ENCODE results near the gene CD1D. TPM values are rescaled to one million over a fixed set of nuclear protein-coding genes. Genes with fewer than 3 reads are reported as not detected.

CD1D gene
- total RNA-seq, result not detected

DNA sequence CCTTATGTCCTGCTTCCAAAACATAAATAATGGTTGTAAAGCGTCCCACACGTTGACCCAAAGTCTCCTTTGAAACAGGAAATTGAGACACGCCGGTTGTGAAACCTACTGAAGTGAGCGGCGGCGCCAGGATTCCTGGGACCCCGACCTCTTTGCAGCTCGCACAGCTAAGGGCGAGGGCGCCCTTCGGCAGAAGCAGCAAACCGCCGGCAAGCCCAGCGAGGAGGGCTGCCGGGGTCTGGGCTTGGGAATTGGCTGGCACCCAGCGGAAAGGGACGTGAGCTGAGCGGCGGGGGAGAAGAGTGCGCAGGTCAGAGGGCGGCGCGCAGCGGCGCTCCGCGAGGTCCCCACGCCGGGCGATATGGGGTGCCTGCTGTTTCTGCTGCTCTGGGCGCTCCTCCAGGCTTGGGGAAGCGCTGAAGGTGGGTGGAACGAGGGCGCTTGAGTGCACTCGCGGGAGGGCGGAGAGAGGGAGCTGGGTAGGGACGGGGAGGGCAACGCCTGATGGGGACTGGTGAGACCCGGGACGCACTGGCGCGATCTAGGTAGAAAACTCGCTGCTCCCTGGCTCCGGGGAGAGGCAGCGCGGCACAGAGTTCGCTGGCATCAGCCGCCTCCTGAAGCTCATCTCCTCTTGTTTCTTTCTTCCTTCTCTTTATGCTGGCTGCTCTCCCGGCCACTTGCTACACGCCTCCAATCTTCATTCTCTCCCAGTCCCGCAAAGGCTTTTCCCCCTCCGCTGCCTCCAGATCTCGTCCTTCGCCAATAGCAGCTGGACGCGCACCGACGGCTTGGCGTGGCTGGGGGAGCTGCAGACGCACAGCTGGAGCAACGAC is at the start of gene CD1D:
TSS of gene CD1D (plus strand) at position 155 of the 836 bp plus-strand sequence. CDS start at position 362, 207 bp downstream.
- peak; percentile 42 to 48 for ATAC-seq
- no peak for DNase-seq
- Mint-ChIP-seq H3K4me1 (ENCODE audit: low read depth) (peaks cover 26% of the 10 kb centered on the region), H3K36me3 (ENCODE audit: insufficient read depth) (no peaks in the 10 kb centered on the region), H3K9me3 (no peaks in the 10 kb centered on the region), H3K27me3 (ENCODE audit: low read depth) (peaks cover 68% of the 10 kb centered on the region), H3K4me3 (peak within 1 kb of the TSS; percentile 78)

DNA sequence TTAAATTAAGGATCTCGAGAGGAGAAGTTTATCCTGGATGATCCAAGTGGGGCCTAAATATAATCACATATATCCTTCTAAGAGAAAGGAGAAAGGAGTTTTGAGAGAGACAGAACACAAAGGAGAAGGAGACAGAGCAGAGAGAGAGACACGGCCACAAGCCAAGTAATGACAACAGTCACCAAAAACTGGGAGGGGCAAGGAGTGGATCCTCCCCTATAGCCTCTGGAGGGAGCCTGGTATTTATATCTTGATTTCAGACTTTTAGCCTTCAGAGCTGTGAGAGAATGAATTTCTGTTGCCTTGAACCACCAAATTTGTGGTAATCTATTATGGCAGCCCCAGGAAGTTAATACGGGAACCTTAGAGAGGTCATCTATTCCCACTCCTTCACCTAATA is 49.5 kb upstream of the CD1D start:
- no peak for ATAC-seq
- DNase-seq, result no peak
- Mint-ChIP-seq H3K27me3 (ENCODE audit: low read depth) (peaks cover 8% of the 10 kb centered on the region), H3K9me3 (no peaks in the 10 kb centered on the region), H3K4me1 (ENCODE audit: low read depth) (no peaks in the 10 kb centered on the region), H3K4me3 (no peak overlapping the region), H3K36me3 (ENCODE audit: insufficient read depth) (no peaks in the 10 kb centered on the region)

- Mint-ChIP-seq H3K27me3 (ENCODE audit: low read depth) (no peaks in the 10 kb centered on the region), H3K4me1 (ENCODE audit: low read depth) (no peaks in the 10 kb centered on the region), H3K4me3 (no peak overlapping the region), H3K36me3 (ENCODE audit: insufficient read depth) (no peaks in the 10 kb centered on the region), H3K9me3 (no peaks in the 10 kb centered on the region)
- DNase-seq, result no peak
- ATAC-seq, result no peak
Observed at GRCh38 chr1:158140764-158141192, 39.9 kb upstream of the CD1D start.

- no peak for DNase-seq
- Mint-ChIP-seq H3K4me3 (no peak overlapping the region), H3K36me3 (ENCODE audit: insufficient read depth) (no peaks in the 10 kb centered on the region), H3K4me1 (ENCODE audit: low read depth) (peaks cover 21% of the 10 kb centered on the region), H3K9me3 (no peaks in the 10 kb centered on the region), H3K27me3 (ENCODE audit: low read depth) (no peaks in the 10 kb centered on the region)
- no peak for ATAC-seq
Observed at GRCh38 chr1:158145173-158145719, 35.4 kb upstream of the CD1D start.

DNA sequence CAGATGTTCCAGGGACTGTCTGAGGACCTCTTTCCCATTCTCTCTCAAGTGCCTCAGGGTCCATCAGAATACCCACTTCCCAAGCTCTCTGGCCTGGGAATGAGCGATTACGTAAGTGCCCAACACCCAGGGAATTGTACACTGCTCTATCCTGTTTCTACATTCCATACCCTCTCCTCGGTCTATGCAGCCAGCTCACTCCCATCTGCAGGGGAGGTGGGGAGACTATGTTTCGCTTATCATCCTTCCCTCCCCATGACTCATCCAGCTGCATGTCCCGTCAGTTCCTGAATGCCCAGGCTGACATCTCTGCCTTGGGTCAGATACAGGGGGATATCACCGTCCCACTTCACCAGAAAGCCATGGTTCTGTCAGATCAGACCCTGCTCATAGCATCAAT is 34.5 kb upstream of the CD1D start:
- Mint-ChIP-seq H3K27me3 (ENCODE audit: low read depth) (no peaks in the 10 kb centered on the region), H3K9me3 (no peaks in the 10 kb centered on the region), H3K4me1 (ENCODE audit: low read depth) (peaks cover 27% of the 10 kb centered on the region), H3K36me3 (ENCODE audit: insufficient read depth) (no peaks in the 10 kb centered on the region), H3K4me3 (no peak overlapping the region)
- ATAC-seq, result no peak
- DNase-seq, result no peak

DNA sequence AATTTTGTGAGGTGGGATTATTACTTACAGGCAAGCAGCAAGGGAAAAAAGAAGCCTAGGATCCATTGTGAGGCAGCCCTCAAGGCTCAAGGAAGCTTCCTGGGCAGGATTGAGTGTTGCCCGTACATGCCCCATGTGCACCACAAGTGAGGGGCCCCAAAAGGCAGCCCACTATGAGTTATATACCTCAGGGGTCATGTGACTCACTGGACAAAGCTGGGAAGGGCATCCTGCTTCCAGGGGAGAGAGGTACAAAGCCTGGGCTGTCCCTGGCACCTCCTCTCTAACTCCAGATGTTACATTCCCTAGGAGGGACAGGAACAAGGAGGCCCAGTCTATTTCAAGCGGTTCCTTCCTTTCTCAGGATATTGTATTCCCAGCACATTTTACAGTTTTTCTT is 34.0 kb upstream of the CD1D start:
- H3K4me3 Mint-ChIP-seq, result no peak overlapping the region
- peaks cover 27% of the 10 kb centered on the region for H3K4me1 Mint-ChIP-seq (ENCODE audit: low read depth)
- H3K36me3 Mint-ChIP-seq (ENCODE audit: insufficient read depth), result no peaks in the 10 kb centered on the region

DNA sequence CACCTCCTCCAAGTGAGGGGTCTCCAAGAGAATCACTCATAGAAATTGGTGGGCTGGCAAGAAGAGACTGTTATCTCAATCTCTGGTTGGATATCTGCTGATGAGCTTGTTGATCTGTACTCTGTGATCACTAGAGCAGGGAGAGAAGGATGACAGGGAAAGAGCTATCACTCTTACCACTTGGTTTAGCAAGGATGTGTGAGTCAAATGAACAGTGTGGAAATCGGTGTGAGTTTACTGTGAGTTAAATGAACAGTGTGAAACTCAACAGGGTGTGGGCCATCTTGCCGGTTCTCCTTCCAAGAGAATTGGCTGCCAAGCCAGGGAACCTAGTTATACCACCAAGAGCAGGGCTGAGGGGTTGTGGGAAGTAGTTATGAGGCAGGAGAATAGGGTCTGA is 33.3 kb upstream of the CD1D start:
- Mint-ChIP-seq H3K9me3 (no peaks in the 10 kb centered on the region), H3K4me3 (no peak overlapping the region), H3K27me3 (ENCODE audit: low read depth) (no peaks in the 10 kb centered on the region), H3K36me3 (ENCODE audit: insufficient read depth) (no peaks in the 10 kb centered on the region), H3K4me1 (ENCODE audit: low read depth) (peaks cover 27% of the 10 kb centered on the region)
- DNase-seq (no peak), ATAC-seq (no peak)

More for the DNA sequence above, 34.0 kb upstream of the CD1D start:
- no peaks in the 10 kb centered on the region for H3K27me3 Mint-ChIP-seq (ENCODE audit: low read depth)
- H3K9me3 Mint-ChIP-seq, result no peaks in the 10 kb centered on the region
- ATAC-seq (no peak), DNase-seq (no peak)

- Mint-ChIP-seq H3K4me3 (no peak overlapping the region), H3K36me3 (ENCODE audit: insufficient read depth) (no peaks in the 10 kb centered on the region), H3K4me1 (ENCODE audit: low read depth) (peaks cover 27% of the 10 kb centered on the region), H3K27me3 (ENCODE audit: low read depth) (no peaks in the 10 kb centered on the region), H3K9me3 (no peaks in the 10 kb centered on the region)
- ATAC-seq, result no peak
- no peak for DNase-seq
Observed at GRCh38 chr1:158147869-158148268, 32.8 kb upstream of the CD1D start.

GRCh38 chr1:158148468-158148867 is 32.2 kb upstream of the CD1D start:
- Mint-ChIP-seq H3K36me3 (ENCODE audit: insufficient read depth) (no peaks in the 10 kb centered on the region), H3K4me3 (peak overlapping the region; percentile 91), H3K27me3 (ENCODE audit: low read depth) (no peaks in the 10 kb centered on the region), H3K9me3 (no peaks in the 10 kb centered on the region), H3K4me1 (ENCODE audit: low read depth) (peaks cover 27% of the 10 kb centered on the region)
- DNase-seq (no peak), ATAC-seq (no peak)

GRCh38 chr1:158149175-158149574 is 31.5 kb upstream of the CD1D start:
- DNase-seq (no peak), ATAC-seq (no peak)
- H3K4me3 Mint-ChIP-seq, result peak overlapping the region; percentile 91
- no peaks in the 10 kb centered on the region for H3K27me3 Mint-ChIP-seq (ENCODE audit: low read depth)
- no peaks in the 10 kb centered on the region for H3K36me3 Mint-ChIP-seq (ENCODE audit: insufficient read depth)
- H3K9me3 Mint-ChIP-seq, result no peaks in the 10 kb centered on the region
- H3K4me1 Mint-ChIP-seq (ENCODE audit: low read depth), result peaks cover 27% of the 10 kb centered on the region

GRCh38 chr1:158149577-158150269 is 31.0 kb upstream of the CD1D start:
- peak overlapping the region; percentile 91 for H3K4me3 Mint-ChIP-seq
- H3K9me3 Mint-ChIP-seq, result no peaks in the 10 kb centered on the region
- no peaks in the 10 kb centered on the region for H3K36me3 Mint-ChIP-seq (ENCODE audit: insufficient read depth)
- DNase-seq, result peak; percentile 47
- peak; percentile 92 to 94 for ATAC-seq
- H3K27me3 Mint-ChIP-seq (ENCODE audit: low read depth), result no peaks in the 10 kb centered on the region
- H3K4me1 Mint-ChIP-seq (ENCODE audit: low read depth), result peaks cover 27% of the 10 kb centered on the region

DNA sequence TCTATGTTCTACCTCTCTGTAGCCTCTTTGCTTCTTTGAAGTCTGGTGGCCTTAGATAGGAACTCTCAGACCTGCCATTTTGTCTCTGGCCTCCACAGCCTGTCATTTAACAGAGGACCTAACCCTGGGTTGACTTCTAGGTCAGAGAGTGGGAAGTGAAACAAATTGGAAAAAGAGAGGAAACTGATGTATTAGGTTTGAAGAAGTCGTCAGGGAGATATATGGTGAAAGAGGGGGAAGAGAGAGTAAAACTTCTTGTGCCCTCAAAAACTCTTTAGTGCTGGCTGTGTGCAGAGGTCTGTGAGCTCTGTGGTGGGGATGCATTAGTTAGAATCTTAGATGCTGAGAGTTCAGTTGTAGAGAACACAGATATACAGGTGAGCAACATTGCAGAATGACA is 30.2 kb upstream of the CD1D start:
- Mint-ChIP-seq H3K27me3 (ENCODE audit: low read depth) (no peaks in the 10 kb centered on the region), H3K4me3 (peak overlapping the region; percentile 91), H3K4me1 (ENCODE audit: low read depth) (peaks cover 27% of the 10 kb centered on the region), H3K36me3 (ENCODE audit: insufficient read depth) (no peaks in the 10 kb centered on the region), H3K9me3 (no peaks in the 10 kb centered on the region)
- DNase-seq, result no peak
- ATAC-seq, result no peak

- ATAC-seq, result no peak
- Mint-ChIP-seq H3K4me3 (no peak overlapping the region), H3K9me3 (no peaks in the 10 kb centered on the region), H3K36me3 (ENCODE audit: insufficient read depth) (no peaks in the 10 kb centered on the region), H3K4me1 (ENCODE audit: low read depth) (peaks cover 26% of the 10 kb centered on the region), H3K27me3 (ENCODE audit: low read depth) (peaks cover 10% of the 10 kb centered on the region)
- no peak for DNase-seq
Observed at GRCh38 chr1:158153179-158153578, 27.5 kb upstream of the CD1D start.

DNA sequence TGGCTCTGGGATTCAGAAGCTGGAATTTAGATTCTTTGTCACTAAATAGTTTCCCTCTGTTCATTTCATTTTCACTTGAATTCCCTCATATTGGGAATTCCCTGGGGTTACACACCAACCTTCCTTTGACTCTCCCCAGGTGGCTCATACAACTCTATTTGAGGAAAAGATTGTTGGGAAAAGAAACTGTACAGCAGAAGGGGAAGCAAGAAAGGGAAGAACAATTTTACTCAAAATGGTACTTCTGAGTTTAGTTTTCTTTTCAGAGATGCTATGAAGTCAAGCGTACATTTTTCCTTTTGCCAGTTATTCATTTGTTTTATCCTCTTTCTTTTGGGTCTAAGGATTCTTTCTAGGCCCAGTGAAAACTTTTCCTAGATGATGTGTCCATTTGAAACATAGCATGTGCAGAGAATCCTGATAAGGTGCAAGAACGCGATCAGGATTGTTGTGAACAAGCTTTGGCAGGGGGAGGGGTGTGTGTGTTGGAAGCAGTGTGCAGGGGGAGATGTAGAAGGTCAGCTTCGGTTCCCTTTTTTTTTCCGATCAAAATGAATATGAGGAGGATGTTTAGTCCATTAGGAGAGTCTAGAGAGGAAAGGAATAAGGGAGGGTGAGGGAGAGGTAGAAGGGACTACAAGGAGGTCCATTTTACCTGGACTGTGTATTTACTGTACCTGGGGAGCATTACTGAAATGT is 26.8 kb upstream of the CD1D start:
- DNase-seq (no peak), ATAC-seq (no peak)
- no peaks in the 10 kb centered on the region for H3K9me3 Mint-ChIP-seq
- H3K27me3 Mint-ChIP-seq (ENCODE audit: low read depth), result peaks cover 14% of the 10 kb centered on the region
- no peaks in the 10 kb centered on the region for H3K36me3 Mint-ChIP-seq (ENCODE audit: insufficient read depth)
- peaks cover 20% of the 10 kb centered on the region for H3K4me1 Mint-ChIP-seq (ENCODE audit: low read depth)
- H3K4me3 Mint-ChIP-seq, result no peak overlapping the region
